Glutamatergic neuron (in vitro differentiated cells): Measurements from ENCODE around the gene RBM19. TPM values are rescaled to one million over a fixed set of nuclear protein-coding genes. Genes with fewer than 3 reads are reported as not detected.

Source experiments
- DNase-seq: peaks from one replicate; pipeline ENCODE4 v3.0.0; 2022
- H3K27ac Mint-ChIP-seq: one replicate; pipeline ENCODE4 v1.8.0; 2020; ENCODE audit warnings: mild to moderate bottlenecking, mixed read lengths, inconsistent platforms; ENCODE audit not compliant: unreplicated experiment
- H3K27me3 Mint-ChIP-seq: one replicate; pipeline ENCODE4 v1.8.0; 2020; ENCODE audit warnings: mild to moderate bottlenecking, moderate library complexity, mixed read lengths, inconsistent platforms; ENCODE audit not compliant: unreplicated experiment
- H3K36me3 Mint-ChIP-seq: one replicate; pipeline ENCODE4 v1.8.0; 2020; ENCODE audit warnings: mild to moderate bottlenecking, mixed read lengths, inconsistent platforms; ENCODE audit not compliant: unreplicated experiment
- H3K4me1 Mint-ChIP-seq: one replicate; pipeline ENCODE4 v1.8.0; 2020; ENCODE audit warnings: mild to moderate bottlenecking, low read depth, mixed read lengths, inconsistent platforms; ENCODE audit not compliant: unreplicated experiment
- H3K4me3 Mint-ChIP-seq: one replicate; pipeline ENCODE4 v1.8.0; 2020; ENCODE audit warnings: mild to moderate bottlenecking, mixed read lengths, inconsistent platforms; ENCODE audit not compliant: unreplicated experiment
- H3K9me3 Mint-ChIP-seq: one replicate; pipeline ENCODE4 v1.8.0; 2020; ENCODE audit warnings: mild to moderate bottlenecking, moderate library complexity, mixed read lengths, inconsistent platforms; ENCODE audit not compliant: unreplicated experiment
- total RNA-seq: library from RNA; stranded (reverse); fragmentation: NEBNext Ultra II Directional; extraction: Animal tissue kit (Norgen Biotek cat#: 25700); gene quantifications from one replicate; pipeline ENCODE4 v1.2.1, GENCODE V29; 2021; ENCODE audit not compliant: unreplicated experiment
- TF ChIP-seq, protein P1 (sequence below): fragments of 200-600 bp; sonication (generic); IDR thresholded peaks from one replicate; pipeline ENCODE4 v1.5.0; 2021; ENCODE audit not compliant: partially characterized antibody, unreplicated experiment

Gene RBM19
- total RNA-seq, 1 donor from 2014 or later = 27.4 TPM

DNA sequence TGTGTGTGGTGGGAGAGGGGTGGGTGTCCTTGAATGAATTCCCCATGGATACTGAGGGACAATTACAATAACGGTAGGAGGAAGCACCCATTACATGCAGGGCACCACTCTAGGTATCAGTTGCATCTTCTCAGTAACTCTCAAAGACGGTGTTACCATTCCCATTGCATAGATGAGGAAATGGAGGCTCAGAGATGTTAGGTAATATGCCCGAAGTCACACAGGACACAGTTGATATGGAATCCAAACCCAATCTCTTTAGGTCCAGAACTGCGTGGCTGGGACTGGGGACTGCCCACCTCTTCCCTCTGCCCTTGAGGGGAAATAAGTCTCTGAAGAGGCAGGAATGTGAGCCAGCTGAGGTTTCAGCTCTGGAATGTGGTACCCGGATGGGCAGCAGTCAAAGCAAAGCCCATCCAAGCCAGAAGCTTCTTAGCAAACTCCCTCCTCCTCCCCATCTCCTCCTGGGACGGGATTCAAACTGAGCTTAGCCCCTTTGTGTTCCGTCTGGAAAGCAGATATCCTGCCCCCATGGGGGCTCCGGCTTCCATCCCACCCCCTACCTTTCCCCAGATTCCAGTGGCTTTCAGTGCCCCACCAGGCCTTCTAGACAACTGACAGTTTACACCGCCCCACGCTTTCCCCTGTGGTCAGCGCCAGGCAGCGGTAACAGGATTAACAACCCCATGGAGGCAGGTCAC, 187.5 kb downstream of the RBM19 start:
- Mint-ChIP-seq H3K27me3 (peaks cover 3% of the 10 kb centered on the region), H3K4me3 (no peak overlapping the region), H3K36me3 (no peaks in the 10 kb centered on the region), H3K4me1 (peaks cover 3% of the 10 kb centered on the region), H3K9me3 (peaks cover 1% of the 10 kb centered on the region), H3K27ac (no peak overlapping the region)
- TF ChIP-seq, protein P1, sequence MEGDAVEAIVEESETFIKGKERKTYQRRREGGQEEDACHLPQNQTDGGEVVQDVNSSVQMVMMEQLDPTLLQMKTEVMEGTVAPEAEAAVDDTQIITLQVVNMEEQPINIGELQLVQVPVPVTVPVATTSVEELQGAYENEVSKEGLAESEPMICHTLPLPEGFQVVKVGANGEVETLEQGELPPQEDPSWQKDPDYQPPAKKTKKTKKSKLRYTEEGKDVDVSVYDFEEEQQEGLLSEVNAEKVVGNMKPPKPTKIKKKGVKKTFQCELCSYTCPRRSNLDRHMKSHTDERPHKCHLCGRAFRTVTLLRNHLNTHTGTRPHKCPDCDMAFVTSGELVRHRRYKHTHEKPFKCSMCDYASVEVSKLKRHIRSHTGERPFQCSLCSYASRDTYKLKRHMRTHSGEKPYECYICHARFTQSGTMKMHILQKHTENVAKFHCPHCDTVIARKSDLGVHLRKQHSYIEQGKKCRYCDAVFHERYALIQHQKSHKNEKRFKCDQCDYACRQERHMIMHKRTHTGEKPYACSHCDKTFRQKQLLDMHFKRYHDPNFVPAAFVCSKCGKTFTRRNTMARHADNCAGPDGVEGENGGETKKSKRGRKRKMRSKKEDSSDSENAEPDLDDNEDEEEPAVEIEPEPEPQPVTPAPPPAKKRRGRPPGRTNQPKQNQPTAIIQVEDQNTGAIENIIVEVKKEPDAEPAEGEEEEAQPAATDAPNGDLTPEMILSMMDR = no peak
- no peak for DNase-seq

DNA sequence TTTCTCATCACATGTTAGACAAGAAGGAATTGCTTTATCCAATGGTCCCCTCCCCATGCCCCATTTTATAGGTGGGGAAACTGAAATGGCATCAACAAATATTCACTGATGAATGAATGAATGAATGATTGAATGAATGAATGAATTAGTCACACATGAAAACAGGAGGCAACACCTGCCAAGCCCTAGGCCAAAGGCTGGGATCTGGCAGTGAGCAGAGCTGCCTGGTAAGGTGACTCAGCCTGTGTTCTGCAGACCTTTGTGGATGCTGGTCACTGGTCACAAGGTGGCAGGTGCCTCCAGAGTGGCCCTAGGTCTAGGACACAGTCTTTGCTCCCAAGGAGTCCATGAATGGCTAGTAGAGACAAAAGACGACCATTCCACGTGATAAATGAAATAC, 188.4 kb downstream of the RBM19 start:
- H3K27me3 Mint-ChIP-seq = peaks cover 2% of the 10 kb centered on the region
- TF ChIP-seq, protein P1 = no peak
- no peak for DNase-seq
- H3K4me3 Mint-ChIP-seq = no peak overlapping the region
- H3K36me3 Mint-ChIP-seq = no peaks in the 10 kb centered on the region
- no peak overlapping the region for H3K27ac Mint-ChIP-seq
- peaks cover 1% of the 10 kb centered on the region for H3K9me3 Mint-ChIP-seq
- no peaks in the 10 kb centered on the region for H3K4me1 Mint-ChIP-seq

DNA sequence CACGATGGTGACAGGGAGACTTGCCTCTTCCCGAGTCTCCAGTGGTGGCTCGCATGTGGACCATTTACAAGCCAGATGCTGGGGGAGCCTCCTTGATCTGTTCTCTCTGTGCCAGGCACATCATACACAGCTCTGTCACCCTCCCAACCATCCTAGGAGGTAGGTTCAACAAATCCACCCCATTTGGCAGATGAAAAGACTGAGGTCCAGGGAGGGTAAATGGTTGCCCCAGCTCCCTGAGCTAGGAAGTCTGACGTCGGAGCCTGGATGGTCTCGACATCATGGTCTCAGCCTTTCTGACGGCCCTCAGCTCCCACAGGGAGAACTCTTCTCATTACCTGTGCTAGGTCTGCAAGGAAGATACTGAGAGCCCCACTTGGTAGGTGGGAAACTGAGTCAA, 189.6 kb downstream of the RBM19 start:
- TF ChIP-seq, protein P1 = no peak
- Mint-ChIP-seq H3K4me3 (no peak overlapping the region), H3K9me3 (peaks cover 1% of the 10 kb centered on the region), H3K27me3 (peaks cover 2% of the 10 kb centered on the region), H3K27ac (no peak overlapping the region), H3K36me3 (no peaks in the 10 kb centered on the region), H3K4me1 (no peaks in the 10 kb centered on the region)
- DNase-seq = no peak

DNA sequence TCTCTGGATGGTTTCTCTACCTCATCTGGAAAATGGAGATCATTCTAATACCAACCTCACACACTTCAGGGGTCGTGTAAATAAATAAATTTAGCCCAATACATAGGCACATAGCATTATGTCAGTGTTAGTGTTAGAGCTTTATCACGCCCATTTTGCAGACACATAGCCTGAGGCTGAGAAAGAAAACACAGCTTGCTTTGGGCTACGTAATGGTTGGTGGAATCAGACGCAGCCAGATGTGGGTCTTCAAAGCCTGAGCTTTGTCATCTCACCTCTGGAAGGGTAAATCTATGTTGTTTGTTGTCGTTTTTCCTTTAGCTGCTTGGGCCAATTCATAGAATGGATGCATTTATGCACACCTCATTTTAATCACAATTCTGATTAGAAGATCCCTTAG, 191.6 kb downstream of the RBM19 start:
- no peak overlapping the region for H3K27ac Mint-ChIP-seq
- TF ChIP-seq, protein P1 = no peak
- H3K4me1 Mint-ChIP-seq = peaks cover 1% of the 10 kb centered on the region
- no peak for DNase-seq
- no peaks in the 10 kb centered on the region for H3K9me3 Mint-ChIP-seq
- peaks cover 2% of the 10 kb centered on the region for H3K27me3 Mint-ChIP-seq
- no peaks in the 10 kb centered on the region for H3K36me3 Mint-ChIP-seq
- H3K4me3 Mint-ChIP-seq = no peak overlapping the region

DNA sequence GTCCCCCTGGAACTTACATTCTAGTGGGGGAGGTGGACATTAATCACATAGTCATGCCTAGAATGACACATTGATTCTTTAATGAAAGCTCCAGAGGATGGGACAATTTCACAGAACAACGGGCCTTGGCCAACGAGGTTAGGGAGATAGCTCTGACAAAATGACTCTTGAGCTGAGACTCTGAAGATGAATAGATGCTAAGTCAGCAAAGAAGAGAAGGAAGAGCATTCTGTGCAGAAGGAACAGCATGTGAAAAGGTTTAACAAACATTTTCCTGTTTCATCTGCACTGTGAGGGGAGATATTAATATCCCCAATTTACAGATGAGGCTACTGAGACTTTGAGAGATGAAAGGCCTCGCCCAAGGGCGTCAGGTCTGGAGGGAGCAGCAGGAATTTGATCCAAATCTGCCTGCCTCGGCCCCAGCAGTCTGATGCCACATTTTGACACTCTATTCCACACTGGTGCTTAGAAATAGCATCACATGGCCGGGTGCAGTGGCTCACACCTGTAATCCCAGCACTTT, 193.6 kb downstream of the RBM19 start:
- Mint-ChIP-seq H3K4me1 (peaks cover 1% of the 10 kb centered on the region), H3K36me3 (no peaks in the 10 kb centered on the region), H3K9me3 (no peaks in the 10 kb centered on the region), H3K27me3 (peaks cover 2% of the 10 kb centered on the region), H3K4me3 (no peak overlapping the region), H3K27ac (no peak overlapping the region)
- TF ChIP-seq, protein P1 = no peak
- DNase-seq = no peak
